Anterior cingulate cortex (tissue), 58 donors: Measurements from ENCODE around the gene C1QA.
A peak's percentile ranks its signal among the peaks of the same experiment; 100 is the strongest.

Experiments used
- DNase-seq, 58 donors: peaks; one replicate each; lab custom pipeline; 2025; lab: John Stamatoyannopoulos, UW

C1QA gene

GRCh38 chr1:22638476-22639234 is 2.2 kb downstream of the C1QA start:
- no peak for DNase-seq

GRCh38 chr1:22639286-22639685 is 2.9 kb downstream of the C1QA start:
- peak in 3 of 58 donors; percentile 3 to 10 (median 8) for DNase-seq

GRCh38 chr1:22641247-22641646 is 4.8 kb downstream of the C1QA start:
- DNase-seq: no peak

GRCh38 chr1:22641906-22642636 is 5.6 kb downstream of the C1QA start:
- peak in 57 of 58 donors; percentile 12 to 77 (median 59) for DNase-seq

- DNase-seq: peak in 25 of 58 donors; percentile 5 to 57 (median 23)
Observed at GRCh38 chr1:22643381-22643780, 7.0 kb downstream of the C1QA start, which contains the start of gene C1QC. Gene C1QC (plus strand): TSS chr1:22643633. CDS start chr1:22644024, 391 bp downstream.

GRCh38 chr1:22643928-22644327 is 7.5 kb downstream of the C1QA start:
- no peak for DNase-seq

GRCh38 chr1:22645931-22646330 is 9.5 kb downstream of the C1QA start:
- peak in 2 of 58 donors; percentile 5 to 13 for DNase-seq

GRCh38 chr1:22646384-22646783 is 10.0 kb downstream of the C1QA start:
- no peak for DNase-seq

- DNase-seq: no peak
Observed at GRCh38 chr1:22650089-22650693, 13.8 kb downstream of the C1QA start.

- no peak for DNase-seq
Observed at GRCh38 chr1:22651941-22652856, 15.8 kb downstream of the C1QA start.

- DNase-seq: peak in 36 of 58 donors; percentile 4 to 71 (median 35)
Observed at GRCh38 chr1:22652881-22653316, 16.5 kb downstream of the C1QA start, which contains the start of gene C1QB. Gene C1QB (plus strand): TSS chr1:22653236. CDS start chr1:22659463, 6,227 bp downstream.

GRCh38 chr1:22654692-22655091 is 18.3 kb downstream of the C1QA start:
- no peak for DNase-seq

- no peak for DNase-seq
Observed at GRCh38 chr1:22658385-22659163, 22.1 kb downstream of the C1QA start.

GRCh38 chr1:22660716-22661241 is 24.4 kb downstream of the C1QA start:
- DNase-seq: no peak

GRCh38 chr1:22661880-22662279 is 25.5 kb downstream of the C1QA start:
- no peak for DNase-seq

- DNase-seq: peak in 23 of 58 donors; percentile 3 to 69 (median 23)
Observed at GRCh38 chr1:22662318-22662717, 25.9 kb downstream of the C1QA start.

- no peak for DNase-seq
Observed at GRCh38 chr1:22662986-22663408, 26.6 kb downstream of the C1QA start.

- DNase-seq: peak in 10 of 58 donors; percentile 3 to 36 (median 16)
Observed at GRCh38 chr1:22665752-22666151, 29.3 kb downstream of the C1QA start.

- DNase-seq: no peak
Observed at GRCh38 chr1:22666412-22666811, 30.0 kb downstream of the C1QA start.
